HepG2 (cell line): Measurements from ENCODE around the gene ODC1.

Source experiments
- ETV5 ChIP-seq: IDR thresholded peaks from 2 replicates; pipeline ENCODE4 v1.6.1; 2018; ENCODE audit warnings: missing biosample characterization, missing genetic modification reagents, inconsistent platforms, borderline replicate concordance
- EZH2 ChIP-seq: conservative IDR thresholded peaks from 2 replicates; pipeline ENCODE4 v1.6.1; 2012; ENCODE audit warnings: mild to moderate bottlenecking, low read depth, low read length, moderate library complexity
- NPAS2 ChIP-seq: sonication (generic); formaldehyde crosslinking; IDR thresholded peaks from 2 replicates; pipeline ENCODE4 v1.8.0; 2022; ENCODE audit warnings: mild to moderate bottlenecking, missing genetic modification reagents, borderline replicate concordance
- POLR2A ChIP-seq, 2 experiments: IDR thresholded peaks; 2 replicates each; pipeline ENCODE4 v1.6.1; 2011; ENCODE audit warnings: low read depth in 2 of 2, low read length in 2 of 2, mild to moderate bottlenecking in 1 of 2, moderate library complexity in 1 of 2; ENCODE audit not compliant: insufficient read depth in 1 of 2
- RFXANK ChIP-seq: IDR thresholded peaks from 2 replicates; pipeline ENCODE4 v1.6.1; 2016
- RXRB ChIP-seq: IDR thresholded peaks from 2 replicates; pipeline ENCODE4 v1.6.1; 2016; ENCODE audit warnings: borderline replicate concordance, missing genetic modification reagents, missing compliant biosample characterization
- SIN3A ChIP-seq: IDR thresholded peaks from 2 replicates; pipeline ENCODE4 v1.6.1; 2011; ENCODE audit warnings: low read depth, mild to moderate bottlenecking, control low read depth, low read length, borderline replicate concordance
- SMAD3 ChIP-seq: sonication (generic); formaldehyde crosslinking; IDR thresholded peaks from 2 replicates; pipeline ENCODE4 v1.4.0; 2020; ENCODE audit warnings: missing genetic modification reagents
- TBX2 ChIP-seq: sonication (generic); formaldehyde crosslinking; IDR thresholded peaks from 2 replicates; pipeline ENCODE4 v1.5.0; 2020; ENCODE audit warnings: missing genetic modification reagents, mild to moderate bottlenecking, borderline replicate concordance
- ZNF12 ChIP-seq: sonication (generic); formaldehyde crosslinking; IDR thresholded peaks from 2 replicates; pipeline ENCODE4 v1.5.0; 2020; ENCODE audit warnings: missing genetic modification reagents
- TF ChIP-seq, protein P1 (sequence below): sonication (generic); formaldehyde crosslinking; IDR thresholded peaks from 2 replicates; pipeline ENCODE4 v1.8.1; 2023; ENCODE audit warnings: mild to moderate bottlenecking, inconsistent platforms, moderate library complexity, missing genetic modification reagents, borderline replicate concordance
- TF ChIP-seq, protein P2 (sequence below), 2 experiments: IDR thresholded peaks; 2 replicates each; pipeline ENCODE4 v1.6.1; 2011 to 2012; ENCODE audit warnings: low read length in 2 of 2, borderline replicate concordance in 1 of 2, low read depth in 1 of 2, mild to moderate bottlenecking in 1 of 2, moderate library complexity in 1 of 2
- TF ChIP-seq, protein P3 (sequence below): sonication (generic); formaldehyde crosslinking; IDR thresholded peaks from 2 replicates; pipeline ENCODE4 v1.5.0; 2020; ENCODE audit warnings: mild to moderate bottlenecking, missing genetic modification reagents, moderate library complexity
- TF ChIP-seq, protein P4 (sequence below), 2 experiments: fragments of 450-650 bp in 1 of 2; sonication (generic) in 1 of 2; formaldehyde crosslinking; IDR thresholded peaks; 2 replicates each; pipeline versions ENCODE4 v1.5.0 to v1.8.0; 2020 to 2022; ENCODE audit warnings: mild to moderate bottlenecking in 1 of 2, missing genetic modification reagents in 1 of 2

DNA sequence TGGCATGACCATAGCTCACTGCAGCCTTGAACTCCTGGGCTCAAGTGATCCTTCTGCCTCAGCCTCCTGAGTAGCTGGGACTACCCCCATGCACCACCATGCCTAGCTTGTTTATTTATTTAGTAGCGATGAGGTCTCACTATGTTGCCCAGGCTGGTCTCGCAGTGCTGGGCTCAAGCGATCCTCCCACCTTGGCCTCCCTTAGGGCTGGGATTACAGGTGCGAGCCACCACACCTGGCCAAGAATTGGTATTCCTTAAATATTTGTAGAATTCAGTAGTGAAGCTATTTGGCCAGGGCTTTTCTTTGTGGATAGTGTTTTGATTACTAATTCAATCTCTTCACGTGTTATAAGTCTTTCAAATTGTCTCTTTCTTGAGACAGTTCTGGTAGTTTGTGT lies 56.0 kb downstream of the ODC1 start:
- TF ChIP-seq SMAD3 (CRISPR knock-in tag), result no peak
- TF ChIP-seq TBX2, result no peak
- TF ChIP-seq RFXANK (CRISPR knock-in tag), result no peak
- TF ChIP-seq, protein P1, sequence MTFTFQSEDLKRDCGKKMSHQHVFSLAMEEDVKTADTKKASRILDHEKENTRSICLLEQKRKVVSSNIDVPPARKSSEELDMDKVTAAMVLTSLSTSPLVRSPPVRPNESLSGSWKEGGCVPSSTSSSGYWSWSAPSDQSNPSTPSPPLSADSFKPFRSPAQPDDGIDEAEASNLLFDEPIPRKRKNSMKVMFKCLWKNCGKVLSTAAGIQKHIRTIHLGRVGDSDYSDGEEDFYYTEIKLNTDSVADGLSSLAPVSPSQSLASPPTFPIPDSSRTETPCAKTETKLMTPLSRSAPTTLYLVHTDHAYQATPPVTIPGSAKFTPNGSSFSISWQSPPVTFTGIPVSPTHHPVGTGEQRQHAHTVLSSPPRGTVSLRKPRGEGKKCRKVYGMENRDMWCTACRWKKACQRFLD (CRISPR knock-in tag), result no peak
- no peak for TF ChIP-seq RXRB
- no peak for TF ChIP-seq SIN3A
- TF ChIP-seq, protein P2, sequence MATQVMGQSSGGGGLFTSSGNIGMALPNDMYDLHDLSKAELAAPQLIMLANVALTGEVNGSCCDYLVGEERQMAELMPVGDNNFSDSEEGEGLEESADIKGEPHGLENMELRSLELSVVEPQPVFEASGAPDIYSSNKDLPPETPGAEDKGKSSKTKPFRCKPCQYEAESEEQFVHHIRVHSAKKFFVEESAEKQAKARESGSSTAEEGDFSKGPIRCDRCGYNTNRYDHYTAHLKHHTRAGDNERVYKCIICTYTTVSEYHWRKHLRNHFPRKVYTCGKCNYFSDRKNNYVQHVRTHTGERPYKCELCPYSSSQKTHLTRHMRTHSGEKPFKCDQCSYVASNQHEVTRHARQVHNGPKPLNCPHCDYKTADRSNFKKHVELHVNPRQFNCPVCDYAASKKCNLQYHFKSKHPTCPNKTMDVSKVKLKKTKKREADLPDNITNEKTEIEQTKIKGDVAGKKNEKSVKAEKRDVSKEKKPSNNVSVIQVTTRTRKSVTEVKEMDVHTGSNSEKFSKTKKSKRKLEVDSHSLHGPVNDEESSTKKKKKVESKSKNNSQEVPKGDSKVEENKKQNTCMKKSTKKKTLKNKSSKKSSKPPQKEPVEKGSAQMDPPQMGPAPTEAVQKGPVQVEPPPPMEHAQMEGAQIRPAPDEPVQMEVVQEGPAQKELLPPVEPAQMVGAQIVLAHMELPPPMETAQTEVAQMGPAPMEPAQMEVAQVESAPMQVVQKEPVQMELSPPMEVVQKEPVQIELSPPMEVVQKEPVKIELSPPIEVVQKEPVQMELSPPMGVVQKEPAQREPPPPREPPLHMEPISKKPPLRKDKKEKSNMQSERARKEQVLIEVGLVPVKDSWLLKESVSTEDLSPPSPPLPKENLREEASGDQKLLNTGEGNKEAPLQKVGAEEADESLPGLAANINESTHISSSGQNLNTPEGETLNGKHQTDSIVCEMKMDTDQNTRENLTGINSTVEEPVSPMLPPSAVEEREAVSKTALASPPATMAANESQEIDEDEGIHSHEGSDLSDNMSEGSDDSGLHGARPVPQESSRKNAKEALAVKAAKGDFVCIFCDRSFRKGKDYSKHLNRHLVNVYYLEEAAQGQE (IDR thresholded peaks at IDR 0.05; ENCODE audit: borderline replicate concordance in 1 of 2, low read depth in 1 of 2, low read length in 2 of 2), result no peak
- TF ChIP-seq, protein P3, sequence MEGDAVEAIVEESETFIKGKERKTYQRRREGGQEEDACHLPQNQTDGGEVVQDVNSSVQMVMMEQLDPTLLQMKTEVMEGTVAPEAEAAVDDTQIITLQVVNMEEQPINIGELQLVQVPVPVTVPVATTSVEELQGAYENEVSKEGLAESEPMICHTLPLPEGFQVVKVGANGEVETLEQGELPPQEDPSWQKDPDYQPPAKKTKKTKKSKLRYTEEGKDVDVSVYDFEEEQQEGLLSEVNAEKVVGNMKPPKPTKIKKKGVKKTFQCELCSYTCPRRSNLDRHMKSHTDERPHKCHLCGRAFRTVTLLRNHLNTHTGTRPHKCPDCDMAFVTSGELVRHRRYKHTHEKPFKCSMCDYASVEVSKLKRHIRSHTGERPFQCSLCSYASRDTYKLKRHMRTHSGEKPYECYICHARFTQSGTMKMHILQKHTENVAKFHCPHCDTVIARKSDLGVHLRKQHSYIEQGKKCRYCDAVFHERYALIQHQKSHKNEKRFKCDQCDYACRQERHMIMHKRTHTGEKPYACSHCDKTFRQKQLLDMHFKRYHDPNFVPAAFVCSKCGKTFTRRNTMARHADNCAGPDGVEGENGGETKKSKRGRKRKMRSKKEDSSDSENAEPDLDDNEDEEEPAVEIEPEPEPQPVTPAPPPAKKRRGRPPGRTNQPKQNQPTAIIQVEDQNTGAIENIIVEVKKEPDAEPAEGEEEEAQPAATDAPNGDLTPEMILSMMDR, result no peak
- TF ChIP-seq ETV5 (CRISPR knock-in tag), result no peak
- no peak for TF ChIP-seq EZH2
- TF ChIP-seq, protein P4, sequence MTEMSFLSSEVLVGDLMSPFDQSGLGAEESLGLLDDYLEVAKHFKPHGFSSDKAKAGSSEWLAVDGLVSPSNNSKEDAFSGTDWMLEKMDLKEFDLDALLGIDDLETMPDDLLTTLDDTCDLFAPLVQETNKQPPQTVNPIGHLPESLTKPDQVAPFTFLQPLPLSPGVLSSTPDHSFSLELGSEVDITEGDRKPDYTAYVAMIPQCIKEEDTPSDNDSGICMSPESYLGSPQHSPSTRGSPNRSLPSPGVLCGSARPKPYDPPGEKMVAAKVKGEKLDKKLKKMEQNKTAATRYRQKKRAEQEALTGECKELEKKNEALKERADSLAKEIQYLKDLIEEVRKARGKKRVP (CRISPR knock-in tag; IDR thresholded peaks at IDR 0.05), result no peak
- no peak for TF ChIP-seq POLR2A (IDR thresholded peaks at IDR 0.05; ENCODE audit: insufficient read depth in 1 of 2, low read depth in 2 of 2, low read length in 2 of 2)
- TF ChIP-seq NPAS2 (CRISPR knock-in tag), result no peak
- no peak for TF ChIP-seq ZNF12 (CRISPR knock-in tag)
